GM19025 (cell line): ENCODE measurements around the gene PDLIM1.

Source experiments
- ATAC-seq: cut with Tn5 transposase; IDR thresholded peaks from one replicate; pipeline ENCODE4 v1.9.1; 2021; ENCODE audit warnings: mild to moderate bottlenecking, low read depth, moderate library complexity; ENCODE audit not compliant: unreplicated experiment

The PDLIM1 gene

DNA sequence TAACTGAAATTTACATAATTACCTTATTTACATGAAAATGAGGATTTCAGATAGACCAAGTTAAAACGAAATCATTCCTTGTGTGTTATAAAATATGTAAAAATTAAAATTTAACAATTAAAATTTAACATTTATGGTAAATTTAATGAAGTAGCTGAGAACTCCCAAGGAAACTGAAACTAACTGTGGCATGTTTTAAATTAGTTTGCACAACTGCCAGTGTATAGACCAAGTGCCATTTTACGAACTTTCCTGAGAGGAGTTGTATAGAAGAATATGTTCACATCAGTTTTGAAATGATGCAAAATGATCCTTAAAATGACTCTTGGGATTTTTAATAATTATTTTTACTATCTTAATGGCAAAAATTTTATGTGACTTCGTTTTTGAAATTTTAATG, 23.6 kb downstream of the PDLIM1 start:
- no peak for ATAC-seq

DNA sequence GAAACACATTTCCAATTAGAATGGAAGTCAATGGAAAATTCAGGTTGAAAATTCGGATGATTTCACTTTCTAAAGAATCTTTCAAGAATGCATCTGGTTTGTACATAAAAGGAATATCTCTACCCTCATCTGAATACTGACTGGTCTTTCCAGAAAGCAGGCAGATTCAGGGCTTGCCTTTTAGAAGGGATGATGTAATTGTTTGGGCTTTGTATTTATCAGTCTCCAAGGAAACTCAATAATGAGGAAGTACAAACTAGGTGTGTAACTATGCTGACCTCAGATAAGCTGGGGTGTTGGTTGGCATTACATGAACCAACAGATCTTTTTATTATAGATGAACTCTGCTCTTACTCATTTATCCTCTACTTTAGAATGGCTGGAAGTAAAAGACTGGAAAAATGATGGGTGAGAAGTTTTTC, 24.1 kb downstream of the PDLIM1 start:
- ATAC-seq: peak; percentile 71

DNA sequence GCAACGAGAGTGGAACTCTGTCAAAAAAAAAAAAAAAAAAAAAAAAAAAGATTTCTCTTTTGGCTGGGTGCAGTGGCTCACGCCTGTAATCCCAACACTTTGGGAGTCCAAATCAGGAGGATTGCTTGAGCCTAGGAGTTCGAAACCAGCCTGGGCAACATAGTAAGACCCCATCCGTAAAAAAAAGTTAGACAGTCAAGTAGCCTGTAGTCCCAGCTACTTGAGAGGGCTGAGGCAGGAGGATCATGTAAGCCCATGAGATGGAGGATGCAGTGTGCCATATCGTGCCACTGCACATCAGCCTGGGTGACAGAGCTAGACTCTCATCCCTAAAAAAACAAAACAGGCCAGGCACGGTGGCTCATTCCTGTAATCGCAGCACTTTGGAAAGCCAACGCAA, 25.2 kb downstream of the PDLIM1 start:
- no peak for ATAC-seq

DNA sequence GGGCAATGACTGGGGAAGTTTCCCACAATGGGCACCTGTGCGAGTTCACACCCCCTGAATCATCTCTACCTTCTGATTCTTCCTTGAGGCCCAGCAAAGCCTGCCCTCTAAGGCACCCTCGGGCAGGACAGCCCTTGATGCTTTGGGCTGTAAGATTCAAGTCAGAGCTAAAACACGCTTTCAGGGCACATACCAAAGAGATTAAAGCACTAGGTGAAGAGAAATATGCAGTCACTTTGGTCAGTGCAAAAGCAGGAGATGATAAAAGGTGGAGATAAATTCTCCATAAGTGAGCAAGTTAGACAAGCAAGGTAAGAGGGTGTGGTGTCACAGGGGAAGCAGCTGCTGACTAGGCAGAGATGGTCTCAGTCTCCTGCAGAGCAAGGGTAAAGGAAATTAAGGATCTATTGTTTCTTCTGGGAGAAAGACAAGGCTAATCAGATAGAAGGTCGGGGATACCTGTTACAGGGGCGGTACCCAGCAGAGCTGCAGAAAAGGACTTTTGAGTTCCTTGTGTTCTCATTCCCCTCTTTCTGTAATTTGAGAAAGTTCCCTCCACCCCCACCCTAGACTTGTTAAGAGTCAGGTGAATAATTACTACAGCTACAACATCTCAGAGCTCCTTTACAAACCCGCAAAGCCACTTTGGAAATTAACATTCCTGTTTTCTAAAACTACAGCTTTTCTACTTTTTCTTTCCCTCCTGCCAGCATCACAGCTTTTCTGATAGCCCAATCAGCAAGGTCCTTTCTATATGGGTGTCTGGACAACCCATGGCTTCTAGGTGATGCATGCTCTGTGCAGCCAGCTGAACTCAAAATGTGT, 26.4 kb downstream of the PDLIM1 start:
- no peak for ATAC-seq

DNA sequence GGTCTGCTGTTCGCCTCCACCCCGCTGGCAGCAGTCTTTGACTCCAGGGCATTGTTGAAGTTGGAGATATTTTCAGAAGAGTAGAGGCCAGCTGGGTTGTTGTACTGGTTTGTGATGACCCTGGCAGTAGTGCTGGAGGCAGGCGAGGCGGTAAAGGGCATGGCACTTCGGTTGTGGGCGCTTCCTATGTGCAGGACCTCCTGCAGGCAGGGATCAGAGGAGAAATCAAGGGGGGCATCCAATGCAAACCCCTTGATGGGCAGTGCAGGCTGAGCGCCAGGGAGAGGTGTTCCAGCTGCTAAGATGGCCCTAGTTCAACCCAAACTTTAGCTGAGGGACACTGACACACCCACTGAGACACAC, 27.0 kb downstream of the PDLIM1 start:
- no peak for ATAC-seq

DNA sequence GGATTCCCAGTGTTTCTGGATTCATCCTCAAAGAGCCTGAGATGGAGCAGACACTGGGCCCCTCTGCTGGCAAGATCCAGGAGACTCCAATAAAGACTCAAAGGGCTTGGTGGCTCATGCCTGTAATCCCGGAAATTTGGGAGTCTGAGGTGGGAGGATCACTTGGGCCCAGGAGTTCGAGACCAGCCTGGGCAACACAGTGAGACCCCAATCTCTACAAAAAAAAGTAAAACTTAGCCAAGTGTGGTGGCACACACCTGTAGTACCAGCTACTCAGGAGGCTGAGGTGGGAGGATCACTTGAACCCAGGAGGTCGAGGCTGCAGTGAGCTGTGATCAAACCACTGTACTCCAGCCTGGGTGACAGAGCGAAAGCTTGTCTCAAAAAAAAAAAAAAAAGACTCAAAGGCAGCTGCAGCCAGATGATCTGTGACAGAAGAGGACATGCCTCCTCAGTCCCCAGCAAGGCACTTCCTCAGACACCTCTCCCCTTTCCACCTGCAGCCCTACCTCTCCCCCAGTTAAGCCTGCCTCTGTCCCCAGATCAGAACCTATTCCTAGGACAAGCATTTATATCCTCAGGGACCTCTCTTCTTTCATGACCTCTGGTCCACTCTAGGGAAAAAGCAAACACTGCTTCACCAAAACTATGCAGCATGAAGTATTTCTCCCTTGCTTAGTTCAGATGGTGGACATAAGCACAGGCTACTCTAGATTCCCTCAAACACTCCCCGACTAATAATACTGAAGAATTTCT, 27.9 kb downstream of the PDLIM1 start:
- ATAC-seq: no peak

DNA sequence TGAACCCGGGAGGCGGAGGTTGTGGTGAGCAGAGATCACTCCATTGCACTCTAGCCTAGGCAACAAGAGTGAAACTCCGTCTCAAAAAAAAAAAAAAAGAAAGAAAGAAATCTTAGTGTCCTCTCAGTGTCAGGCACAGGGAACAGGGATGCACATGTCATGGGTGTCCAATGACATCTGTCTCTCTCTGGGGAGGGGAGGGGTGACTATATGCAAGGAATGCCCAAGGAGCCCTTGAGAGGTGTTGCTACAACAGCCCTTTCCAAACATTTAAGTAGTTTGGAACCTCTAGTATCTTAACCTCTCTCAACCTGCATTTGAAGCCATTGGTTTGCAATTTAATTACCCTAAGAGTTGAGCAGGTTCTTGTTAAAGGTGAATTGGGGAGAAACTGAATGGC, 28.9 kb downstream of the PDLIM1 start:
- ATAC-seq: no peak

DNA sequence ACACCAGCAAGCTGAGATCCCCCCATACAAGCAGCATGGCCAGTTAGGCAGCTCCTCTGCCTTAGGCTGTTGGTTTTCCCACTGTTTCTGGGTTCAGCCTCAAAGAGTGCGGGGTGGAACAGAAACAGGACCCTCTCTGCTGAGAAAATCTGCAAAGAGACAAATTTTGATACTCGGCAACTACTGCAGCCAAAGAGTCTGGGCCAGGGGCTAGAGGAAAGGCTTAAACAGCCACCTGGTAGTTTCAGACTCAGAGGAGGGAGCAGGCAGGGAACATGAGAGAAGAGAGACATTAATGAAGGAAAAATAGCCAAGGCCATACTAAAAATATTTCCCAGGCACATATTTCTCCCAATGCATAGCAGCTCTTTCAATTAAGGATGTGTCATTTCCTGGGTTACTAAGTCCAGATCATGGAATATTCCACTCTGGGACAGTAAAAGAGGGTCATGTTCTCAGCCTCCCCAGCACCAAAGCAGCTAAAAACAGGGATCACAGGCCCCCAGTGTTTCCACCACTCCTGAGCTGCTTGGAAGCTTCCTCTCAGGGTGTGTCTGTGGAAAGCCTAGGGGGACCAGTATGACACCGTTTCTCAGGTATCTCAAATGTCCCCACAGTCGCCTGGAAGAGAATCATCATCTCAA, 29.8 kb downstream of the PDLIM1 start:
- ATAC-seq: no peak

DNA sequence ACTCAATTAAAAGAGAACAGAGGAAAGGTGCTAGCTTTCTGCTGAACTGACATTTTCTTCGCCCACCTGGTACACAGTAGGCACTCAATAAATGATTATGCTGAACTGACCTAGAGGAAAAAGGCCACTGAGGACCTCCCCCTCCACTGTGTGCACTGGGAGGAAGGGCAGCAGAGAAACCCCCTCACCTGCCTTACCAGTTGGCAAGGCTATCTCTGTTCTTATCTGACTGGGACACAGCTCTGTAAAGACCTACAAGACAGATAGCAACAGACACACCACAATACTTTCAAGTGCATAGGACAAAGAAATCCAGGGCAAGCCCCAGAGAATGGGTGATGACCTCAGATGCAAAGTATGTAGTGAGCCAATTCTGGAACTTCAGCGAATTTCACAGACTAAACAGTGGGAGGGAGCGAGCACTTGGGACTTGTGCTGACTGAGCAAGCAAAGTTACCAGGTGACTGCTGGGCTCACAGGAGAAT, 30.4 kb downstream of the PDLIM1 start:
- ATAC-seq: no peak

DNA sequence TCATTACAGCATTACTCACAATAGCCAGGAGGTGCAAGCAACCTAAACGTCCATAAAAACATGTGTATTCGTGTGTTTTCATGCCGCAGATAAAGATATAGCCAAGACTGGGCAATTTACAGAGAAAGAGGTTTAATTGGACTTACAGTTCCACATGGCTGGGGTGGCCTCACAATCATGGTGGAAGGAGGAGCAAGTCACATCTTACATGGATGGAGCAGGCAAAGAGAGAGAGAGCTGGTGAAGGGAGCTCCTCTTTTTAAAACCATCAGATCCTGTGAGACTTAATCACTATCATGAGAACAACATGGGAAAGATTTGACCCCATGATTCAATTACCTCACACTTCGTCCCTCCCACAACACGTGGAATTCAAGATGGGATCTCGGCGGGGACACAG, 33.0 kb downstream of the PDLIM1 start:
- no peak for ATAC-seq

DNA sequence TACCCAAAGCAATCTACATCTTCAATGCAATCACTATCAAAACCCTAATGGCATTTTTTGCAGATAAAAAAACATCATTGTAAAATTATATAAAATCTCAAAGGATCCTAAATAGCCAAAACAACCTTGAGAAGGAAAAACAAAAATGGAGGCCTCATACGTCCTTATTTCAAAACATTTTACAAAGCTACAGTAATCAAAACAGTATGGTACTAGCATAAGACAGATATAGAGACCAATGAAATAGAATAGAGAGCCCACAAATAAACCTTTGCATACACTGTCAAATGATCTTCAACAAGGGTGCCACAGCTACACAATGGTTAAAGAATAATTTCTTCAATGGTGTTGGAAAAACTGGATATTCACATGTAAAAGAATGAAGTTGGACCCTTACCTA, 34.5 kb downstream of the PDLIM1 start:
- no peak for ATAC-seq

DNA sequence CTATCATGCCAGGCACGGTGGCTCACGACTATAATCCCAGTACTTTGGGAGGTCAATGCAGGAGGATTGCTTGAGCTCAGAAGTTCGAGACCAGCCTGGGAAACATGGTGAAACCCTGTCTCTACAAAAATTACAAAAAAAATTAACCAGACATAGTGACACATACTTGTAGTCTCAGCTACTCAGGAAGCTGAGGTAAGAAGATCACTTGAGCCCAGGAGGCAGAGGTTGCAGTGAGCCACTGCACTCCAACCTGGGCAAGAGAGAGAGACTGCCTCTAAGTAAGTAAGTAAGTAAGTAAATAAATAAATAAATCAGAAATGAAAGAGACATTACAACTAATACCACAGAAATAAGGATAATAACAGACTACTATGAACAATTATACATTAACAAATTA, 36.2 kb downstream of the PDLIM1 start:
- ATAC-seq: no peak

DNA sequence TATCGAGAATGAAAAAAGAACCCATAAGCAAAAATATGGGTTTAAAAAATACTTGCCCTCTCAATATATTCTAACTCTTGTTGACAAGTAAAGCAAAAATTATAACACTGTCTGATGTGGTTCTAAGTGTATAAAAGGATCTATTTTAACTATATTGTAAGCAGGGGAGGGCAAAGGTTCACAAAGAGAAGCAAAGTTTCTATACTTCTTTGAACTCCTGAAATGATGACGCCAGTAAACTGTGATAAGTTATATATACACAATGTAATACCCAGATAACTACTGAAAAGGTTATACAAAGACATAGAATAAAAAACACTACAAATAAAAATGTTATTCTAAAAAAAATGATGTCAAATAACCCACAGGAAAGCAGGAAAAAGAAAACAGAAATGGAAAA, 37.1 kb downstream of the PDLIM1 start:
- ATAC-seq: no peak

DNA sequence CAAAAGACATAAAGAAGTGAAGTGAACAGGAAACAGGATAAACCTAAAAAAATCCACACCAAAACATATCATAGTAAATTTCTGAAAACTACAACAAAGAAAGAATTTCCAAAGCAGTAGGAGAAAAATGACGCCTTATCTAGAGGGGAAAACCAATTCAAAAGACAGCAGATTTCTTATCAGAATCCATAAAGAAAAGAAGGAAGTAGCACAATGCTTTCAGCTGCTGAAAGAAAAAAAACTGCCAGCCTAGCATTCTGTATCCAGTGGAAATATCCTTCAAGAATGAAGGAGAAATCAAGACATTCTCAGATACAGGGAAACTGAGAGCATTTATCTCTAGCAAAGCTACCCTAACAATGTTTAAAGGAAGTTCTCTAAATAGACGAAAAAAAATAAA, 37.8 kb downstream of the PDLIM1 start:
- ATAC-seq: no peak

DNA sequence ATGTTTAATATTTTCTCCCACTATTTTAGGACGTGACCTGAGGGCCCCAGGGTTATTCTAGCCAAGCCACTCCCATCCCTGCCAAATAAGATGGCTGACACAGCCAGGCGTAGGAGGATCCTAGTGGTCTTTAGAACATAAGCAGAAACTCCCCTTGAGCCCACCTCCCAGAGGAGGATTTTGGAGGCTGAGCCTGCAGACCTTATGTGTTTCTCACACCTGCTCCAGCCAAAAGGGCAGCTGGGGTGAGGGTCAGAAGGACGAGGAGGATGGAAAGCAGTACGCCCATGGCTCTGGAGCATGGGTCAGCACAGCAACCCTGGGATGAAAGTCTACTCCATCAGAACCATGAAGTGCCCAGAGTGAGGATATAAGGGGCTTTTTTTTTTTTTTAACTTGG, 39.9 kb downstream of the PDLIM1 start:
- no peak for ATAC-seq

DNA sequence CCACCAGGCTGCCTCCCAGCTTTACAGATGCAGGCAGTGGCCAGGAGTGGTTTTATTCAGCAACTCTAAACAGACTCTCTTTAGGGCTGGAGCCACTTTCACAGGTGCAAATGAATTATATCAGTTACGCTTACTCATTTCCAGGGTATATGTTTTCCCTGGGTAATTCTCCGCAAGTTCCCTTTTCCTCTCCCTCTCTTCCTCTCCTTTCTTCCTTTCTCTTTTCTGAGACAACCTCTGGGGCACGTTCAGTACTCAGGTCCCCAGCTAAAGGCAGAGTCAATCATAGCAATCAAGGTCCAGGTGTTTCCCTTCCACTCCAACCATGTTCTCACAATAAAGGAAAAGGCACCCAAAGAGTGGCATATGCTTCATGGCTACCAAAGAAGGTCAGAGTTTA, 41.3 kb downstream of the PDLIM1 start:
- ATAC-seq: no peak

DNA sequence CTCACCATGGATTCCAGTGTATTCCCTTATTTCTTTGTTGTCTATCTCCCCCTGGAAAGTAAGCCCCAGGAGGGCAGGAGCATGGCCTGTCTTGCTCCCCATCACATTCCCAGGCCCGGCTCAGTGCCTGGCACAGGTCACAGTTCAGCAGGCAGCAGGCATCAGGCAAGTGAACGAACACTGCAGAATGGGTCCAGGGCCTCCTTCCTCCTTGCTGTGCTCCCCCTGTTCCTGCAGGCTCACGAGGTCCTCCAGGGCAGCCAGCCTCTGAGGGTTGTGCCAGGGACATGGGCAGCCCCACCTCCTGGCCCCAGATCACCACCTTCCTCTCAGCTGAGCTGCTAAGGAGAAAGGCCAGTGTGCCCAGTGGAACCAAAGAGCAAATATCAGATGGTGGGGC, 41.8 kb downstream of the PDLIM1 start:
- no peak for ATAC-seq

DNA sequence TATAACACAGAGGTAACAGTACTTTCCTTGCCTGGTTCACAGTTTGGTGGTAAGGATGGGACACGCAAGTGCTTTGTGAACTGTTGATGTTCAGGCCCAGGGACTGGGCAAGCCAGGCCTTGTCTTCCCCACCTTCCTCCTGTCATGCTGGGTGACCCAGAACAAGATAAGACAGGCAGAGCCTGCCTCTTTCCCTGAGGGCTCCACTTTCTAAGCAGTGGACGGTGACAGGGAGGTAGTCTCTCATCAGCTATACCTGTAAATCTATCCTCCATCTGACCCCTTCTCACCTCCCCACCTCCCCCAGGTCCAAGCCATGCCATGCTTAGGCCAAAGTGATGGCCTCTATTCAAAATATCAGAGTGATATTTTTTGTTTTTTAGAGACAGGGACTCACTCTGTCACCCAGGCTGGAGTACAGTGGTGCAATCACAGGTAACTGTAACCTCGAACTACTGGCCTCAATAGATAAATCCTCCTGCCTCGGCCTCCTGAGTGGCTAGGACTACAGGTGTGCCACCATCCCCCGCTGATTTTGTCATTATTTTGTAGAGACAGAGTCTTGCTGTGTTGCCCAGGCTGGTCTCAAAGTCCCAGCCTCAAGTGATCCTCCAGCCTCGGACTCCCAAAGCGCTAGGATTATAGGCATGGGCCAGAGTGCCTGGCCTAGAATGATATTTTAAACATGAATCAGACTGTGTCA, 42.8 kb downstream of the PDLIM1 start:
- no peak for ATAC-seq

DNA sequence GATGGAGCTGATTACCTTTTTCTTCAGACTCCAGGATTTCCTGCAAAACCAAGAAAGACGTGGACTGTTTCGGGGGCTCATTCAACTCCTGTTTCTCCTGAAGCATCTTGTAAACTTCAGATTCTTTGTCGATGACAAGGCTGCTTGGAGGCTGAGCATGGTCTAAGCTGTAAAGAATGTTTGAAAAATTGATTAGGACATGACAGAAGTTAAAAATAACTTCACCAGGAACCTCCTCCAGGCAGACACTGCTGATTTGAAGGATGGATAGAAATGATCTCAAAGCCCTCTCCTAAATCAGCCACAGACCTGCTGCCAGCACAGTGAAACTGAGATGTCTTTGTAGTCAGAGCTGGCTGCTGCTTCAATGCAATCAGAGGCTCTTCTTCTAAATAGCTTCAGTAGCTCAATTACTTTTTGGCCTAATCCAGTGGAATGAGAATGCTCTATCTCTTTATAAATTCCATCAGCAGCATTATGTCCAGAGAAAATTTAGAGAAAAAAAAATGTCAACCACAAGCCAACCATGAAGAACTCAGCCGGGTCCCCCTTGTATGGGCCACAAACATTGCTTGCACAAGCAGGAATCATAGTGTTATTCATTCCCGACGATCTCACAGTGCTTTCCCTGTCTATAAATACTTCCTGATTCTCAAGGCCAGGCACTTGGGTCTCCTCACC, 43.5 kb downstream of the PDLIM1 start:
- no peak for ATAC-seq

DNA sequence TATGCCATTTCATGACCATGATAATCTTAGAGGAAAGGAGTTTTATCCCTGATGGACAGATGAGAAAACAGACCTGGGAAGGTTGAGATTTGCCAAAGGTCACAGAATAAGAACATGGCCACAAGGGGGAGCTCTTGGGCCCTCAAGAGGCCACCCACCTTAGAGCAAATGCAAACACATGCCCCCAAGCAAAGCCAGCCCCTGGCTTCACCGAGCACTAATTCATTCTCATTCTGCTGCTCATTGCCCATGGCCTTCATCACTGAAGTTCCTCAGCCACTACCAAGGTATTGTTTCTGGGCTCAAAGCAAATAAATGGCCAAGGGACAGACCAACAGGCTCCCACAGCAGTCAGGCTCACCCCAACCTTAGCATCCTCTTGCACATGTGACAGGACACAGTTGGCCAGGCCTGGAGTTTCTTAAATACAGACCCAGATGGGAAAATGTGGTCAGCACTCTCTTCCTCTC, 44.2 kb downstream of the PDLIM1 start:
- no peak for ATAC-seq
